HL-60 (cell line): ENCODE results near the gene DARS1.

Experiments
- CTCF ChIP-seq: IDR thresholded peaks from one replicate; pipeline ENCODE4 v1.5.1; 2011; ENCODE audit warnings: low read length, control low read depth, inconsistent platforms; ENCODE audit not compliant: insufficient read depth
- GABPA ChIP-seq: IDR thresholded peaks from 2 replicates; pipeline ENCODE4 v1.6.1; 2012; ENCODE audit warnings: low read depth
- POLR2AphosphoS5 ChIP-seq: IDR thresholded peaks from 2 replicates; pipeline ENCODE4 v1.6.1; 2012; ENCODE audit warnings: low read depth
- SPI1 ChIP-seq: IDR thresholded peaks from 2 replicates; pipeline ENCODE4 v1.6.1; 2012; ENCODE audit warnings: low read depth, mild to moderate bottlenecking, borderline replicate concordance
- TF ChIP-seq, protein P1 (sequence below): IDR thresholded peaks from 2 replicates; pipeline ENCODE4 v1.6.1; 2012; ENCODE audit warnings: low read depth; ENCODE audit not compliant: insufficient replicate concordance

DNA sequence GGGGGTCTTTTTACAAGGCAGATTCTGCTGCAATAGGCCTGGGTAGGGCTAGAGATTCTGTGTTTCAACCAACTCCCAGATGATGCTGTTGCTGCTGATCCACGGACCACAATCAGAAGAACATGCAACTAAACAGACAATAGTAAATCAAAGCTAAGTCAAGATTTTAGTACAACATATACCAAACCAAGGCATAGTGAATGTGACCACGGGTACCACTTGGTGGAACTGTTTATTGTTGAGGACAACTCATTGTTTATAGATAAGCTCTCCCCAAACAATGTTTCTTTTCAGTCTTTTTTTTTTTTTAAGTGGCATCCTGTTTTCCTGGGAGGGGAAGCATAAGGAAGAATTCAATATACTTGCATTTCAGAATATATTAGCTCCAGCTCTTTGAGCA, 36.0 kb upstream of the DARS1 start:
- no peak for TF ChIP-seq CTCF
- no peak for TF ChIP-seq POLR2AphosphoS5
- TF ChIP-seq, protein P1, sequence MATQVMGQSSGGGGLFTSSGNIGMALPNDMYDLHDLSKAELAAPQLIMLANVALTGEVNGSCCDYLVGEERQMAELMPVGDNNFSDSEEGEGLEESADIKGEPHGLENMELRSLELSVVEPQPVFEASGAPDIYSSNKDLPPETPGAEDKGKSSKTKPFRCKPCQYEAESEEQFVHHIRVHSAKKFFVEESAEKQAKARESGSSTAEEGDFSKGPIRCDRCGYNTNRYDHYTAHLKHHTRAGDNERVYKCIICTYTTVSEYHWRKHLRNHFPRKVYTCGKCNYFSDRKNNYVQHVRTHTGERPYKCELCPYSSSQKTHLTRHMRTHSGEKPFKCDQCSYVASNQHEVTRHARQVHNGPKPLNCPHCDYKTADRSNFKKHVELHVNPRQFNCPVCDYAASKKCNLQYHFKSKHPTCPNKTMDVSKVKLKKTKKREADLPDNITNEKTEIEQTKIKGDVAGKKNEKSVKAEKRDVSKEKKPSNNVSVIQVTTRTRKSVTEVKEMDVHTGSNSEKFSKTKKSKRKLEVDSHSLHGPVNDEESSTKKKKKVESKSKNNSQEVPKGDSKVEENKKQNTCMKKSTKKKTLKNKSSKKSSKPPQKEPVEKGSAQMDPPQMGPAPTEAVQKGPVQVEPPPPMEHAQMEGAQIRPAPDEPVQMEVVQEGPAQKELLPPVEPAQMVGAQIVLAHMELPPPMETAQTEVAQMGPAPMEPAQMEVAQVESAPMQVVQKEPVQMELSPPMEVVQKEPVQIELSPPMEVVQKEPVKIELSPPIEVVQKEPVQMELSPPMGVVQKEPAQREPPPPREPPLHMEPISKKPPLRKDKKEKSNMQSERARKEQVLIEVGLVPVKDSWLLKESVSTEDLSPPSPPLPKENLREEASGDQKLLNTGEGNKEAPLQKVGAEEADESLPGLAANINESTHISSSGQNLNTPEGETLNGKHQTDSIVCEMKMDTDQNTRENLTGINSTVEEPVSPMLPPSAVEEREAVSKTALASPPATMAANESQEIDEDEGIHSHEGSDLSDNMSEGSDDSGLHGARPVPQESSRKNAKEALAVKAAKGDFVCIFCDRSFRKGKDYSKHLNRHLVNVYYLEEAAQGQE: no peak
- no peak for TF ChIP-seq SPI1
- TF ChIP-seq GABPA: no peak
